Middle frontal gyrus (tissue), 1 donor: ENCODE measurements around the gene CAV1.
"Not testable (repeated sequence)": the region's sequence is repeated elsewhere in the genome, so short reads cannot be mapped to it uniquely, and the experiment has no call there.

ENCODE experiments used
- DNase-seq: peaks from one replicate; pipeline ENCODE4 v3.0.0-alpha.2; 2015; ENCODE audit warnings: low spot score; ENCODE audit errors: extremely low spot score

CAV1 gene

DNA sequence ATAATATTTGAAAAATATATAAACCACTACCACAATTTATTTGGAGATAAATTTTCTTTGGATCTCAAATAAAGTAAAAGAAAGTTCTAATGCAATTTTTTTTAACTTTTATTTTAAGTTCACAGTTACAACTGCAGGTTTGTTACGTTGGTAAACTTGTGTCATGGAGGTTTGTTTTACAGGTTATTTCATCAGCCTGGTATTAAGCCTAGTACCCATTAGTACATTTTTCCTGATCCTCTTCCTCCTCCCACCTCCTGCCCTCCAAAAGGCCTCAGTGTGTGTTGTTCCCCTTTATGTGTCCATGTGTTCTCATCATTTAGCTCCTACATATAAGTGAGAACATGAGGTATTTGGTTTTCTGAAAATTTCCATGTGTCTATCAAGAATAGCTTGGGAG lies 54.5 kb downstream of the CAV1 start:
- DNase-seq = no peak

DNA sequence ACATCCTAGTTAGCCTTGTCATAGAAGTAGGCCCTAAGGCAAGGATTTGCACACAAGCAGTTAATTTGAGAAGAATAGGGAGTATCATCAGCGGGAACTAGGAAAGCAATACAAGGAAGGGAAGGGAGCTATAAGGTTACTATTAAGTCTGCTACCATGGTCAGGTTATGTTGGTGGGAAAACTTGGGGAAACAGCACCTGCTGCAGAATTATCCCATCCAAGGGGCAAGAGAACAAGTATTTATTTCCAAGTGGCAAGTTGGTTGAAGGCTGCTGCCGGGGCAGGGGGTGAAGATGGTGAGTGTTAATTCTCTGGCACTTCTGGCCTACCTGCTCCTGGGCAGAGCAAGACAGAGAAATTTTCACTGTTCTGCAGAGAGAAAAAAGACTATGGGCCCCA lies 55.0 kb downstream of the CAV1 start:
- DNase-seq = no peak

DNA sequence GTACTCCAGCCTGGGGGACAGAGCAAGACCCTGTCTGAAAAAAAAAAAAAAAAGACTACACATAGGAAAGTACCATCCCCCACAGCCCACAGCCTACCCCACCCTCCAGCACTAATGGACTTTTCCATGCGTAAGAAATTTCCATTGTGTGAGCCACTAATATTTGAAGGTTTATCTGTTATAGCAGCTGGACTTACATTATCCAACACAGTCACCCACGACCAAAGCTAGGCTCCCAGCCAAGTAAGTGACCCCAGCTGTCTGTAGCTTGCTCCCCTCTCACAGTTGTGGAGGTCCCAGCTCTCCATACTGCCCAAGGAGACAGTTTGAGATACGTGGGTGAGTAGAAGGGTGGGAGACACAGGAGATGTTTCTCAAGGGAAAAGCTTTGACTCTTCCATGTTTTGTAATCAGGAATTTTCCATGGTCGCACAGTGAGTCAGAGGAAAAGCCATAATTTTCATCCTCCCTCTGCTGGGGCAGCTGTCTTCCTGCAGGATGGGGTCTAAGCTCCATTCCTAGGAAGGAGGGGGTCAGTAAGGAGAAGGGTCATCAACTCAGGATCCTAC lies 57.4 kb downstream of the CAV1 start:
- DNase-seq = no peak

DNA sequence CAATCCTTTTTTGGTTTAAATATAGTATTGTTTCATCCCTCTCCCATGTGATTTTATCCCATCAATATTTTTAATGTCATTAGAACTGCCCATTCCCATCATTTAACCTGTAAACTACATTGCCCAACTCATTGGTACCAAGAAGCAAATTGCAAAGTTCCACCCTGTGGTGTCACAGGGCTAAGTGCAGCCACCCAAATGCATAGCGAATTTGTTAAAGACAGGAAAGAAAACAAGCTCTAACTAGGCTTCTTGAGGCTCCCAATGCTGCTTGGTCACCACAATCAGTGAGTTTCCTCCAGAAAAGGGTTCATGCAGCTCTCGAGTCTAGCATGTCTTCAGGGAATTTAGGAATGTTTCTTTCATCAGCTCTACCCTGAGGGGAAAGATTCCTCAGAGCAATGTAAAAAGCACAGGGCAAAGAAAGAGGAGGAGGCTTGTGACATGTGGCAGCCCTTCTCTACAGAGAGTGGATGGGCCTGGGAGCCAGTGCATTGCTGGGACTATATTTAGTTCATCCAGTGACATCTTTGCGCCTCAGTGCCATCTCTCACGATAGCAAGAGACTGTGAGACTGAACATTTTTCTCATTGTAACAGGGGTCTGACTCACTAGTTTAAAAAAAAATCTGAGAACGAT lies 58.1 kb downstream of the CAV1 start:
- no peak for DNase-seq

DNA sequence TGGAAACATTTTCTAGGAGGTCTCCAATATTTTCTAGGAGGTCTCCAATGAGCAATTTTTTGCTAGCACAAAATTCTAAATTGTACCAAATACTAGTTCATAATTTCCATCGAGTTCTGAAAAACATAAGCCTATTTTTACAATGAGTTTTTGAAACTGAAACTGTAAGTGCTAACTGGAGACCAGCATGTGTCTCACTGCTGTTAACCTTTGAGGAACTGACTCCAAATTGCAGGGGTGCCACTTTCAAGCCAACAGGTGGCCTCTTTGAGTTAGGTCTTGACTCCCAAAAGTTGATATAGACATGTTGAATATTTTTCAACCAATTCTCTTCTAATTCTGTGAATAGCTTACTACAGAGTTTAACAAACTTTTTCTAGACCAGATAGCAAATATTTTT lies 58.8 kb downstream of the CAV1 start:
- DNase-seq = no peak

DNA sequence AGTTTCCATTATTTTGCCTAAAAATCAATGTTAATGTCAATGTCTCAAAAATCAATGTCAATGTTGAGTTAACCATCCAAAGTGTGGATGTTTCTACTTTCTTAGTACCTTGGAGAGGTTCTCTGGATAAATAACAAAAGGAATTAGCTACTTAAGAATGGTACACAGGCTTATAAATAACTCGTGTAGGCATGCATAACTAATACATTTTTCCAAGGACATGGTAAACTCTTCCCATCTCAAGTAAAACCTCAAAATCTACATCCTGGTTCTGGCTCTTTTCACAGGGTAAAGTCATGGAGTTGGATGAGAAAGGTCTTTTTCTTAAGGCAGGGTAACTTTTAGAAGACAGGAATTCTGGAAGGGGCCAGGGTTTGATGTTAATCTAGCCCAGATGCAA lies 59.9 kb downstream of the CAV1 start:
- no peak for DNase-seq

DNA sequence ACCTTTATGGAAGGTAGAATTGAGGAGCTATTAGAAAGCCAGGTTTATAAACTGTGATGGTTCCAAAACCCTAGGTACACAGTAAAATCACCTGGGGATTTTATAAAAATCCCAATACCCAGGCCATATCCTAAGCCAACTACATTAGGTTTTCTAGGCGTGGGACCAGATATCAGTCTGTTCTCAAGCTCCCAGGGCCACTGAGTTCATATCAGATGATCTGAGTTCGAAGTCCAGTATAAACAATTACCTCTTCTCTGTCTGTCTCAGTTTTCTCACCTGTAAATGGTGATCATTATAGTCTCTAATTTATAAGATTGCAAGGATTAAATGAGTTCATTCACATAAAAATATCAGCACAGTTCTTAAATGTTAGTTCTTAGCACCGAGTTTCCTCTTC lies 60.6 kb downstream of the CAV1 start:
- DNase-seq = no peak

DNA sequence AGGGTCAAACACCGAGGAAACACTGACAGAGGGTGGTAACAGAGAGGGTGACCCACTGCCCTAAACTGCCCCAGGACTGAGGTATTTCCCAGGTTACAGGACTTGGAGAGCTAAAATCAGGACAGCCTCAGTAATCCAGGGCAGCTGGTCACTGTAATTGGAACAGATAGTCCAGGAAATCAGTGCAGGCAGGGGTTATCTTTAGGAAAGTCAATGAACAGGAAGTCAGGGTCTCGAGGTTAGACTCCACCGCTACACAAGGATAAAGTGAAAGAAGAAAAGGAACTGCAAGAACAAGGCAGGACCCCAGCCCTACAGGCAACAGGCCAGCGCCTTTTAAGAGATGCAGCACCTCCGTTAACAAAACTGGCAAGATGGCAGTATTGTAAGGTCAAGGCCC lies 61.1 kb downstream of the CAV1 start:
- no peak for DNase-seq

DNA sequence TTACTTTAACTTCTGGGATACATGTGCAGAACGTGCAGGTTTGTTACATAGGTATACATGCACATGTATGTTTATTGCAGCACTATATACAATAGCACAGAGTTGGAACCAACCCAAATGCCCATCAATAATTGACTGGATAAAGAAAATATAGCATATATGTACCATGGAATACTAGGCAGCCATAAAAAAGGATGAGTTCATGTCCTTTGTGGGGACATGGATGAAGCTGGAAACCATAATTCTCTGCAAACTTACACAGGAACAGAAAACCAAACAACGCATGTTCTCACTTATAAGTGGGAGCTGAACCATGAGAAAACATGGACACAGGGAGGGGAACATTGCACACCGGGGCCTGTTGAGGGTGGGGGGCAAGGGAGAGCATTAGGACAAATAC lies 62.4 kb downstream of the CAV1 start:
- DNase-seq = not testable (repeated sequence)

DNA sequence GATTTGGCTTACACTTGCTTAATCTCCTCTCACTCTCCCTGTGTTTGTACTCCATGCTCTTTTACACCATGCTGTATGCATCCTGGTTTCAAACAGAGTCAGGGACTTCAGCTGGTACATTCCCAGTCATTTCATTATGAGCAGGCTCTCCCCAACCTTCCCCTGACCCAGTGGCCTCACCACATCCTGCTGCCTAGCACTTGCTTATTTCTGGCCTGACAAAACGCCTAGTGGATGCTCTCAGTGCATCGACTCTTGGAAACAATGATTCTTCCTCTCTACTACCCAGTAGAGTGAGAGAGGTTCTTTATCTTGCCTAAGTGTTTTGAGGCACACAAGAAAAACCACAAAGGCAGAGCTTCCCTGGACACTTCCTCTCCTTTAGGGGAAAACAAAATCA lies 63.4 kb downstream of the CAV1 start:
- DNase-seq = no peak

DNA sequence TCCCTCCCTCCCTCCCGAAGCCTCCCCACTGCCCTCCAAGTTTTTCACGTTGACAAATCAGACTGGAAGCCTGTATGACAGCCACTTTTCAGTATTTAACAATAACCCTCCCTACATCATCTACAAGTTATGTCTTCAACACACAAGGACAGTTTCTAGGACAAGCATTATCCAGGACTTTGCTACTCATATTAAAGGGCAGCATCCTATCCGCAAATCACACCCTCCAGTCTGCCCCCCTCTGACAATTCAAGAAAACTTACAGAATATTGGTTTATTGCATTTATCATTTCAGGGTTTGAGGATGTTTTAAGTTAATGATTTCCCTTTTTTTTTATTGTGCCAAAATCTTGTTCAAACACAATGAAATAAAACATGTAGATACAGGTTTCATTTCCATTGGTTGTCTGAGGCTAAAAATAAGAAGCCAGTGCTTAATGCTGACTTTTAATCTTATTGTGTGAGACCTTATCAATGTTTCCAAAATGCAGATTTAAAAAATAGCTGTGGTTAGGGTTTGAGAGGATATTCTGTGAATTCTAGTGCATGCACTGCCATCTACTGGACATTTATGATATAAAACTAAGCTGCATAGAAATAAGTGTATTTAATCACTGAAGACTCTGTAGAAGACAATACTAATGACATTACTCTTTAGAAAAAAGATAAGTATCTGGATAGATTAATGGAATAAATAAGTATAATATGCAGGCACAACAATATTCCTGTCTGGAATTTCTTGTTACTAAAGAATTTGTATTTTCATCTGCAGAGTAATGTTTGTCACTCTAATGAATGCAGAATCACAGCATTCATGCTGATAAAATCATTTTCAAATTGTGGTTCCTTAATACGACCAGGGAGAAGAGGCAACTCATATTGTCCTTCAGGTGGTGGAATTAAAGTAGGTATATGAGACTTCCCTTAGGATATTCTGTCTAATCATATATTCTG lies 64.1 kb downstream of the CAV1 start:
- DNase-seq = peak; percentile 71

DNA sequence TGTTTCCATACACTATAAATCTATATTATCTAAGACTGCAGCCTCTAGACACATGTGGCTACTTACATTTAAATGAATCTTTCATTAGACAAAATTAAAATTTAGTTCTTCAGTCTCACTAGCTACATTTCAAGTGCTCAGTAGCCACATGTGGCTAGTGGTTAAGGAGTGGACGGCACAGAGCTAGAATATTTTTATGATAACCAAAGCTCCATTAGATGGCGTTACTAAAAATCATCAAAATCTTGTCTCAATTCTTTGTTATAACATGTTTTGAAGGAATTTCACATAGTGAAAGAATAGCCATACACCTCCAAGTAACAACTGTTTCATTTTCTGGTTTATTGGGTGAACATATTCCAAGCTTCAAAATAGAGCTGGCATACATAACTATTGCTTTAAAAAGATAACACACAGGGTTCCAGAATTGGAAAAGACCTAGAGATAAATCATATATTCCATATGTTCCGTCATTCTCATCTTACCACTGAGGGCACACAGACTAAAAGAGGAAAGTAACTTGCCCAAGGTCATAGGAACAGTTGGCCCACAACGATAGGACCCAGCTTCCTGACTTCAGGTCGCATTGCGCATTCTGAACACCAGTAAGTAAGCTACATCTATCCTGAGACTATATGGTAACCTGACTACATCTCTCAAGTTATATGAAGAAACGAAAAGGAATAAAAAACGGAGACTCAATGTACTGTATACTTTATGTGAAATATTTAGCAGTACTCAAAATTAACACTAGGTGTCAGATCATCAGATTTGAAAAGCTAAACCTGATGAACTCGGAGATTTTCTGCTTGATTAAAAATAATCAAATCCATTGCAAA lies 66.6 kb downstream of the CAV1 start:
- no peak for DNase-seq

DNA sequence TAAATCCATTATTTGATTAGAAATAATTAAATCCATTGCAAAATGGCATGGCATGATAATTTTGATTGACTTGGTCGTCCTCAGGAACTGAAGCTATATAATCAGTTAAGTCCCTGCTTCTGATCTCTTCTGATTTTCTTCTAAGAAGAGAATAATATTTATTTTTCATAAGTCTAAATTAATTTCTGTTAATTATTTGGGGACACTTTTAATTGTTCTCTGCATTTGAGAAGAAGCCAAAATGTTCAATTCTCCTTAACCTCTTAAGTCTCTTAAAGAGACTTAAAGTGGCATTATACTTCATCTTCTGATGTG lies 67.2 kb downstream of the CAV1 start:
- DNase-seq = no peak

DNA sequence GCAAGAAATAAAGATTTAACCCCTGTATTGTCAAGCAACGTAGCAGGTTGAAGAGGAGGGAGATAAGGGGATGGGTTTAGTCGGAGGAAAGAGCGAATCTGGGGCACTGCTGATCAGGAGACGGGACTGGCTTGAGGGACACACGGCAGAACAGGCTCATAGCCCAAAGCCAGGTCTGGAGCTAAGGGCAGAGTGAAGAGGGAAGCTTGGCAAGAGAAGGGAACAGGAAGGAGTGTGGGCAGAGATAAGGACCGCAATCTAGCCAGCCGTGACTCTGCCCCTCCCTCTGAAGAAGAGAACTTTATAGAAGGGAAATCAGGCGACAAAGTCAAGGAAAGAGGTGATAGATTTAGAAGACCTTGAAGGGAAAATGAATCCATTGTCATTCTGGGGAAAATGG lies 67.6 kb downstream of the CAV1 start:
- no peak for DNase-seq

DNA sequence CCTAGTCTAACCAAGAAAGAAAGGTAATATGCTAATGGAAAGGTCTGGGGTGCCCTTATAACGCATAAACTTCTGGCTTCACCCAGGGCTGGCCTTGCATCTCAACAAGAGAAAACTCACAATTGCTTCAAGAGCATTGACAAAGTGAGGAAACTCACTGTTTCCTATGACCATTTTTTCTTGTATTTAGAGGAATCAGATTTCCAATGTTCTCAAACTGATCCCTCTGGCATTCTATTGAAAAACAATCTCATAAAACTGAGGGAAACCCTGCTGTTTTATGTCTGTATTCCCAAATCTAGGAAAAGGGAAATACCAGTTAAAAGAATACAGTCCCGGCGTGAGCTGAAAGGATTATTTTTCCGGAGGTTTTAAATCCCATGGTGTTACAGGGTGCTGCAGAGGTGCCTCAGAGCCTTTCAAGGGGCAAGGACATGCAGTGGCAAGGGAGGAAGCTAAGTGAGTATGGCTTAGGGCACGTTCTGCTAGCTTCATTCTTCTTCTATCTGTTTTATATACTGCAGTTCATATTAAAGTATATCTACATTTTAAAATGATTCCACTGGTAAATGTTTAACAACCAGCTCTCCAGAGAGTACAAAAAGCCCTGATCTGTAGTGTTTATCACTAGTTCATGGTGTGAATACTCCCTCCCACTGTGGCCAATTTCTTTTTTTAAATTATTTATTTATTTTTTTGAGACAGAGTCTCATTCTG lies 68.7 kb downstream of the CAV1 start:
- no peak for DNase-seq

DNA sequence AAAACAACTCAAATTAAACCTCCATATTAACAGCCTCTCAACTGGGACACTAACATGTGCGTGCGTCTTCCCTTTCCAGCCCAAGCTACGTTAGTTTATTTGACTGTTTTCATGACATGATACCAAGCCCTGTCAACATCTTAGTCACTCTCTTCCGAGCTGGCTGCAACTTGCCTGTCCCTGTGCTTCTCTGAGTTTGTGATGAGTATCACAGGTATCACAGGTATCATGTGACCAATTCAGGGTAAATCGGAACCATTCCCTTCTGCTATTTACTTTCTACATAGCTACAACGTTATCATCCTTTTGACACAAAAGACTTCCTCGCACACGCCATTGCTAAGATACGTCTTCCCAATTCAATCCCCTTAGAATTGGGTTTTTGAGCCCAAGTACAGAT lies 70.2 kb downstream of the CAV1 start:
- no peak for DNase-seq

DNA sequence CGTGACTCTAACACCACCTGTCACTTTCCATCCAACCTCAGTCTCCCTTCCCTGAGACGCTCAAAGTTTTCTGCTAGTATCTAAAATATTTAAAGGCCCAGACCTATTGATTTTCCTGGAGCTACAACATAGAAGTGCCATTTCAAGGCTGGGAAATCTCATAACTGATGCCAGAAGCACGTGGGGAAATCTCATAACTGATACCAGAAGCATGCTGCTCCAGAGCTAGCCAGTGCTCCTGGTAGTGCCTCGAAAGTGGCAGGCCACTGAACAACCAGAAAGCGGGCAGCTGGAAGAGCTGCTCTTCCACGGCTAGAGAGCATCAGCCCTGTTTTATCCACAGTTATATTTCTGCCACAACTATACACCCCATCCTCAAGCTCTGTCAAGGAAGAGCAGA lies 72.5 kb downstream of the CAV1 start:
- DNase-seq = no peak

DNA sequence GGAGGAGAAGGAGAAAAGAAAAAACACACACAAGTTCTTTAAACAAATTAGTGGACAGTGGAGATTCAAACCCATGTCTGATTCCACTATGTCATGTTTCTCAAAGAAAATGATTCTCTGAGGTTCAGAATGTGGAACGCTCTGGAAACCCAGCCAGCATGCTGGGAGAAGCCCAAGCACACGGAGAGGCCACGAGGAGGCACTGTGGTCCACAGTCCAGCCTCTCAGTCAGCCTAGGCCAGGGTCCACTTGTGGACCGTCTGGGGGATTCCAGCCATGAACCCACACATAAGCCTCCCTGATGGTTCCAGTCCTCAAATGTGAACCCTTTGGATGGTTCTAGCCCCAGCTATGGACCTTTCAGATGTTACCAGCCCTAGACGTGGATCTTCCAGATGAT lies 73.4 kb downstream of the CAV1 start:
- DNase-seq = no peak

DNA sequence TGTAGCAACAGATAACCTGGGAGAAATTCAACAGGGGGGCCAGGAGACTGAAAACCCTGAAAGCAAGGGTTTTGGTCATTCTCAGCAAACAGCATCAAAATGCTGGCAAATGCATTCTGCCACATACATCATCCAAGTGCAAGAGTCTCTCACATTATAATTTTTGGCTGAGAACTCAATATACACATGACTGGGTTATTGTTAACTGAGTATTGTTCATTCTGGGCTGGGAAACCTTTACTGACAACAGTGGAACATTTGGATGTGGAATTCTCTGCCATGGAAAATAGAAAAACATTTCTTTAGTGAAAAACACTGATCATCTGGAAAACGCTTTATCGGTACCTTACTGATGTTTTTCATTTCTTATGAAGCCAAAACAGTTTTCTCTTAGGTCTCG lies 74.0 kb downstream of the CAV1 start:
- DNase-seq = no peak

DNA sequence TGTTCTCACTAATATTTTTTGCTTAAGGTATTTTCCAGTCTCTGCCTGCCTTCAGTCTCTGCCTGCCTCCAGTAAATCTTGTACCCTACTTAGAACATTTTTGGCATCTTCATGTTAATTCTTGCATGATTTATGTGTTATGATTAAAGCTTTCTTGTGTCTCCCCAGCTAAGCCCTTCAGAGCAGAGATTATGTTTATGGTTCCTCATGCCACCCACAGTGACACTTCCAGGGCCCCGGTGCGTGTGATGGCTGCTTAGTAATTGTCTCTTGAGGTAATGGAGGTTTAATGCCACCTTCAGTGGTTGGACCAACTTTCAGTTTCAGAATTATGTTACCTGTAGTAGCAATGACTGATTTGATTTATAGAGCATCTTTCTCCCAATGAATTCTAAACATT lies 76.6 kb downstream of the CAV1 start:
- DNase-seq = no peak

DNA sequence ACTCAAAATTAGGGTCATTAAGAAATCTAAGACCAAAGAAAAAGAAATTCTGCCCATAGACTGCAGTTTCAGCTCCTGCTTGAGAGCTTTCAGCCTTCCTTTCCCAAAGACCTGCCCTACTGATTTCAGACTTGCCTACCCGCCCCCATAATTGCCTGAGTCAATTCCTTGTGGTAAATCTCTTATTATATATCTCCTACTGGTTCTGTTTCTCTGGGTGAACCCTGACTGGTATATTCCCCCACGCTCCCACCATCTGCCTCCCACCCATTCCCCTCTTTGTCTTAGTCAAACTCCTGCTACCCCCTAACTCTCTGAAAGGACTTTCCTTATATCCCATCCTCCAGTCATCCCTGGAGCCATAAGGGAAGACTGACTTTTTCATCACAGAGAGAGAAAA lies 82.5 kb downstream of the CAV1 start:
- no peak for DNase-seq
